OCI-LY7 (cell line): ENCODE data around the gene PRDM5. TPM values are rescaled to one million over a fixed set of nuclear protein-coding genes. Genes with fewer than 3 reads are reported as not detected.

Experiments used
- BruUV-seq: library from RNA; stranded (reverse); fragments of 400-500 nt; replicated peaks from 2 replicates; lab custom pipeline; 2021; lab: Mats Ljungman, UMichigan
- CTCF ChIA-PET: fragments of 300-600 bp; sonication (Branson Sonifier 250); formaldehyde crosslinking; loops from one replicate; lab custom pipeline; 2022; ENCODE audit warnings: antibody characterized with exemption; ENCODE audit not compliant: unreplicated experiment; lab: Charles Lee
- POLR2A ChIA-PET: fragments of 300-600 bp; sonication (Branson Sonifier 250); formaldehyde crosslinking; loops from one replicate; lab custom pipeline; 2022; ENCODE audit warnings: antibody characterized with exemption; lab: Charles Lee
- DNase-seq: peaks from one replicate; pipeline ENCODE4 v3.0.0-alpha.2; 2015; ENCODE audit warnings: low spot score
- H2AFZ ChIP-seq: fragments of 200-600 bp; sonication (generic), shearing (Covaris generic); 2 replicates; pipeline ENCODE4 v1.6.1; 2014; ENCODE audit warnings: mild to moderate bottlenecking, antibody characterized with exemption, low read length, moderate library complexity
- H3K27ac ChIP-seq: fragments of 200-600 bp; sonication (generic); 2 replicates; pipeline ENCODE4 v1.5.1; 2014; ENCODE audit warnings: mixed run types, low read depth, mild to moderate bottlenecking, moderate library complexity, low read length, inconsistent platforms; ENCODE audit not compliant: poor library complexity, severe bottlenecking
- H3K36me3 ChIP-seq: fragments of 200-600 bp; sonication (generic); 2 replicates; pipeline ENCODE4 v1.6.1; 2014; ENCODE audit warnings: mild to moderate bottlenecking, antibody characterized with exemption, low read length, moderate library complexity, mixed read lengths; ENCODE audit not compliant: insufficient read depth
- H3K4me1 ChIP-seq: fragments of 200-600 bp; sonication (generic); 2 replicates; pipeline ENCODE4 v1.5.1; 2014; ENCODE audit warnings: mild to moderate bottlenecking, low read length; ENCODE audit not compliant: insufficient read depth, poor library complexity, severe bottlenecking
- H3K4me2 ChIP-seq: fragments of 200-600 bp; sonication (generic); 2 replicates; pipeline ENCODE4 v1.6.1; 2014; ENCODE audit warnings: mild to moderate bottlenecking, low read length
- H3K4me3 ChIP-seq: fragments of 200-600 bp; sonication (generic); 2 replicates; pipeline ENCODE4 v1.5.1; 2014; ENCODE audit warnings: mild to moderate bottlenecking, low read depth, low read length; ENCODE audit not compliant: poor library complexity, severe bottlenecking
- H3K79me2 ChIP-seq: fragments of 200-600 bp; sonication (generic); 2 replicates; pipeline ENCODE4 v1.6.1; 2016; ENCODE audit warnings: low read depth, mild to moderate bottlenecking, low read length, moderate library complexity, mixed read lengths; ENCODE audit not compliant: insufficient read depth
- H3K9me2 ChIP-seq: fragments of 200-600 bp; sonication (generic); 2 replicates; pipeline ENCODE4 v1.6.1; 2016; ENCODE audit warnings: mild to moderate bottlenecking, low read length, mixed read lengths; ENCODE audit not compliant: insufficient read depth
- H3K9me3 ChIP-seq: fragments of 200-600 bp; sonication (generic); 2 replicates; pipeline ENCODE4 v1.6.1; 2014; ENCODE audit warnings: mild to moderate bottlenecking, mixed run types, low read length, mixed read lengths
- H4K20me1 ChIP-seq: fragments of 200-600 bp; sonication (generic); 2 replicates; pipeline ENCODE4 v1.6.1; 2014; ENCODE audit warnings: mild to moderate bottlenecking, antibody characterized with exemption, low read length, moderate library complexity, mixed read lengths; ENCODE audit not compliant: insufficient read depth
- CTCF ChIP-seq: fragments of 200-600 bp; sonication (generic); conservative IDR thresholded peaks from 2 replicates; pipeline ENCODE4 v1.5.1; 2014; ENCODE audit warnings: mild to moderate bottlenecking, antibody characterized with exemption, low read length, moderate library complexity, mixed read lengths
- EZH2phosphoT487 ChIP-seq: fragments of 200-600 bp; sonication (generic); IDR thresholded peaks from 2 replicates; pipeline ENCODE4 v1.6.1; 2018; ENCODE audit warnings: low read depth, borderline replicate concordance, mild to moderate bottlenecking, mixed run types, antibody characterized with exemption, low read length, moderate library complexity, mixed read lengths
- intact Hi-C: fragments of 100-400 bp; cut with micrococcal nuclease; formaldehyde crosslinking; loops from one replicate; pipeline ENCODE4 v1.10.0; 2022; ENCODE audit not compliant: unreplicated experiment
- total RNA-seq, 2 experiments: library from RNA; depleted of rRNA in 1 of 2; stranded (reverse); fragments of >200 nt in 1 of 2; shearing (Covaris generic) in 1 of 2; gene quantifications; 2 replicates each; pipeline ENCODE4 v1.2.3, GENCODE V29; 2014 to 2022

Gene PRDM5
- total RNA-seq, 2 experiments from 2014 or later, result 0.22 to 0.76 TPM

GRCh38 chr4:120843849-120844527 lies 78.5 kb downstream of the PRDM5 start:
- Histone ChIP-seq H2AFZ (no peak overlapping the region), H3K4me3 (no peak overlapping the region), H3K9me3 (peaks cover 4% of the 10 kb centered on the region; the same call in 1 of the 2 replicates), H3K79me2 (no peaks in the 10 kb centered on the region), H3K4me2 (no peak overlapping the region), H3K27ac (no peak overlapping the region), H3K4me1 (no peaks in the 10 kb centered on the region), H3K36me3 (no peaks in the 10 kb centered on the region), H4K20me1 (no peaks in the 10 kb centered on the region), H3K9me2 (no peaks in the 10 kb centered on the region)
- ChIA-PET POLR2A (interaction anchor here (0.6 to 1.7 kb wide), 11 partner anchors 9 to 1399 kb away, joined by 3 to 9 read pairs (median 3); no protein-coding TSS in a partner anchor), CTCF (no interaction called here)
- intact Hi-C loops, result no loop called here
- BruUV-seq, result no TSS peak
- DNase-seq, result peak; percentile 32
- TF ChIP-seq CTCF, result peak; percentile 70
- TF ChIP-seq EZH2phosphoT487, result no peak

- CTCF ChIA-PET, result no interaction called here
- Histone ChIP-seq H3K27ac (no peak overlapping the region), H3K4me3 (no peak overlapping the region), H3K9me3 (peaks cover 5% of the 10 kb centered on the region; the same call in 1 of the 2 replicates), H3K36me3 (no peaks in the 10 kb centered on the region), H3K9me2 (no peaks in the 10 kb centered on the region), H4K20me1 (no peaks in the 10 kb centered on the region), H3K79me2 (no peaks in the 10 kb centered on the region), H3K4me2 (no peak overlapping the region), H3K4me1 (no peaks in the 10 kb centered on the region), H2AFZ (peak overlapping the region; percentile 64; the same call in 1 of the 2 replicates)
- DNase-seq, result no peak
- intact Hi-C loops, result no loop called here
- BruUV-seq, result no TSS peak
- POLR2A ChIA-PET, result interaction anchor here (0.6 kb wide), 2 partner anchors 27 to 331 kb away, joined by 3 read pairs; no protein-coding TSS in a partner anchor
- TF ChIP-seq CTCF (no peak), EZH2phosphoT487 (no peak)
These were observed 80.5 kb downstream of the PRDM5 start for GRCh38 chr4:120842031-120842430.

- no TSS peak for BruUV-seq
- CTCF ChIA-PET, result no interaction called here
- H3K9me2 ChIP-seq, result no peaks in the 10 kb centered on the region
These were observed 80.9 kb downstream of the PRDM5 start for GRCh38 chr4:120841580-120841979.

More at GRCh38 chr4:120841580-120841979, 80.9 kb downstream of the PRDM5 start:
- no peaks in the 10 kb centered on the region for H4K20me1 ChIP-seq
- POLR2A ChIA-PET, result interaction anchor here (0.5 to 0.6 kb wide), 2 partner anchors 20 to 27 kb away, joined by 3 read pairs; no protein-coding TSS in a partner anchor
- TF ChIP-seq EZH2phosphoT487 (no peak), CTCF (no peak)
- no peak overlapping the region for H3K4me2 ChIP-seq
- H3K4me3 ChIP-seq, result no peak overlapping the region
- H3K36me3 ChIP-seq, result no peaks in the 10 kb centered on the region
- peaks cover 5% of the 10 kb centered on the region; the same call in 1 of the 2 replicates for H3K9me3 ChIP-seq
- H2AFZ ChIP-seq, result no peak overlapping the region
- H3K79me2 ChIP-seq, result no peaks in the 10 kb centered on the region
- no peak for DNase-seq
- H3K4me1 ChIP-seq, result no peaks in the 10 kb centered on the region
- H3K27ac ChIP-seq, result no peak overlapping the region
- intact Hi-C loops, result no loop called here
